GM12864 (cell line): ENCODE data around the gene KIF13A.

Source experiments
- DNase-seq: peaks from one replicate; pipeline ENCODE4 v3.0.0-alpha.2; 2011; ENCODE audit warnings: low read depth
- H3K4me3 ChIP-seq: 2 replicates; pipeline ENCODE4 v1.5.1; 2011; ENCODE audit warnings: mild to moderate bottlenecking, low read depth, low read length, control low read depth
- CTCF ChIP-seq: IDR thresholded peaks from 2 replicates; pipeline ENCODE4 v1.5.1; 2011; ENCODE audit warnings: low read depth, mild to moderate bottlenecking, moderate library complexity, low read length, control low read depth, inconsistent platforms; ENCODE audit errors: missing control alignments

KIF13A gene

GRCh38 chr6:17870300-17871188 is 116.9 kb downstream of the KIF13A start:
- TF ChIP-seq CTCF, result no peak
- no peak for DNase-seq
- H3K4me3 ChIP-seq, result no peak overlapping the region

DNA sequence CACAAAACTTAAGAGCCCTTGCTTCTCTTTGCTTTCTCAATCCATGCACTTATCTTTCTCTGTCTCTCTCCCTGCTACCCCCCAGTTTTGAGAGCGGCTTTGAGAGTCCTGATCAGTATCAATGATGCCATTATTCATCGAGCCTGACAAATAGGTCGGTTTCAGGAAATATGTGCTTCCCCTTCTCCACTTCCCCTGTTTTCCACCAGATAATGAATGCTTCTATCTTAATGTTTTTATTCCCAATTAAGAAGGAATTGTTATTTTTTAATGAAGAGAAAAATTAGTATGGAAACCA is 117.7 kb downstream of the KIF13A start:
- TF ChIP-seq CTCF, result no peak
- DNase-seq, result no peak
- no peak overlapping the region for H3K4me3 ChIP-seq

GRCh38 chr6:17869010-17869752 is 118.3 kb downstream of the KIF13A start:
- DNase-seq, result no peak
- no peak for TF ChIP-seq CTCF
- H3K4me3 ChIP-seq, result no peak overlapping the region

DNA sequence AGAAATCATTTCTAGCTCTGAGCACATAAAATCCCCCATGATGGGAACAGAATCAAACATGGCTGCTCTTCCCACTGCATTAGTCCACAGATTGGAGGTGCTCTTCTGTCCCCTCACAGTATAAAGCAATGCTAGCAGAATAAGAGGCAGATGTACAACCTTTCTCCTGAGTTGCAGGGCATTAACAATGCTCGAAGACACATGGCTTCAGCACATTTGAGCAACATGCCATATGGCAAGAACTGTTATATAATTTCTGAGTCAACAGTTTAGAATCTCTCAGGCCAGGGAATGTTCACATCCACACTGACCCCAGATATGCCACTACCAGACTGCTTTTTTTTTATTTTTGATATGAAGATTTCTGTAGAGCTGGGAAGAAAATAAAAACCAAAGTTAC is 119.6 kb downstream of the KIF13A start:
- TF ChIP-seq CTCF, result no peak
- no peak overlapping the region for H3K4me3 ChIP-seq
- no peak for DNase-seq

GRCh38 chr6:17866876-17867444 is 120.5 kb downstream of the KIF13A start:
- TF ChIP-seq CTCF, result no peak
- DNase-seq, result no peak

DNA sequence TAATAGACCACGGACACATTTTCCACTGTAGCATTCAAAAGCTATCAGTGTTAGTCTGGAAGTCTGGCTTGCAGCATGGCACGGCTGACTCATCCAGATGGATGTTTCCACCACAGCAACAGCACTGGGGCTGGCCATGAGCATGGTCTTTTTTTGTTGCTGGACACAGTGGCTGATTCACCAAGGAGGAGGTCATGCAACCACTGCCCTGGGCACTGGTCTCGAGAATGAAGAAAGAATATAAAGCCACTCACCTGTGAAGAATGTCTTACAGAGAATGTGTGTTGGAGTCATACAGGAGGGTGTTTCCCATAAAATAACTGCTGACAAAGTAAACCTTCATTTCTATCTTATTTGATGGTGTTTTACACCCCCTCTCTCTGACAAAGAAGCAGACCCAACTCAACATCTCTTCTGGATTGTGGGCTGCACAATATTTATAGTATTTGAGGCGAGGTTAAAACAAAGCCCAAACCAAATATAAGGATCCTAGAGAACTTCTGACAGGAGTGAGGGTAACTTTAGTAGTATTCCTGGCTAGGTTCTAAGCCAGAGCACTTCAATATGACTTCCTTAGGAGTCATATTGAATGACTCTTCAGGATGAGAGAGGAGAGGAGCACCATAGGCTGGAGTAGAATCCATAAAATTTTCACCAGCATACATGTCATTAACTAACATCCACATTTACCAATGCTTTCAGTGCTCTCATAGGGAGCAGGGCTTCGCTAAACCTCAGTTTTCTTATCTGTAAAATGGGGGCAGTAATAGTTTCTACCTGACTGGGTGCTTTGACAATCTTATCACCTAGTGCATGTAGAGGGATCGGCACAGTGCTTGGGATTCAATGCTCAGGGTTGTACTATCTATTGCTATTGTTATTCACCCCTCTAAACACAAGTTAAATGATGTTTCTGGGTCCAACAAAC is 121.4 kb downstream of the KIF13A start:
- DNase-seq, result no peak
- no peak overlapping the region for H3K4me3 ChIP-seq
- no peak for TF ChIP-seq CTCF

More at GRCh38 chr6:17866876-17867444, 120.5 kb downstream of the KIF13A start:
- no peak overlapping the region for H3K4me3 ChIP-seq
